ENCODE results near the gene KRTAP2-1.
"Not testable (repeated sequence)": the region's sequence is repeated elsewhere in the genome, so short reads cannot be mapped to it uniquely, and the experiment has no call there.

KRTAP2-1 gene

DNA sequence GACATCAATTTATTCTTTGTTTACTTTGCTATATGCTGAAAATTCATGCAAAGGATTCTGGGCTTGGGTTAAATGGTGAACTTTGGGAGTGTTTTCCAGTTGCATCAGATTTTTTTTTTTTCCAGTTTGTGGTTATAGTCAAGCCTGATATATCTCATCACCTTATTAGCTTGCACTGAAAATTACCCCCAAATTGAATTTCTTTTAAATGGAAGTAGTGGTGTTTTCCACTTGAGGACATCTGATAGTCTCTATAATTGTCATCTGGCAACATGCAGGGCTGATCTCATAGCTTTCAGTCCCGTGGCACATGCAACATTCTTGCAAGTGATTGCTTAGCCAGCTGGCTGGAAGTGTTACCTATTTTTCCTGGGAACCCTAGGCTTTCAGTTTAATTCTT is 33.5 kb downstream of the KRTAP2-1 start:
- FAIRE-seq (no peak), DNase-seq (ENCODE audit: low spot score) (no peak)

DNA sequence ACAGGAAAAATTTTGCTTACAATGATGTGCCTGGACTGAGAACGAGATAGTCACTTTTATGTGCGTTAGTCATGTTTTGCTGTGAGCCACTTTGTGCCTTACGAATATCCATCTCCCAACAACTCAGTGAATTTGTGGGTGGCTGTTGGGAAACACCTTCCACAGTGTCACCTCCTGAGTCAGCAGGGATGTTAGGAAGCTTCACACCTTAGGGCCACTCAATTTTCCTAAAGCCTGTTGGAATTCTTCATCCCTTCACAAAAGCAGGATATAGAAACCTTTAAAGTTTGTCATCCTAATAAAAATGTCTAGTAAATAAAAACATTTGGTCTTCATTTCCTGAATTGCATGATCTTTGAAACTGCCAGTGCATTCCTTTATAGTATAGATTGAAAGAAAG is 33.9 kb downstream of the KRTAP2-1 start:
- FAIRE-seq (no peak), DNase-seq (ENCODE audit: low spot score) (no peak)

DNA sequence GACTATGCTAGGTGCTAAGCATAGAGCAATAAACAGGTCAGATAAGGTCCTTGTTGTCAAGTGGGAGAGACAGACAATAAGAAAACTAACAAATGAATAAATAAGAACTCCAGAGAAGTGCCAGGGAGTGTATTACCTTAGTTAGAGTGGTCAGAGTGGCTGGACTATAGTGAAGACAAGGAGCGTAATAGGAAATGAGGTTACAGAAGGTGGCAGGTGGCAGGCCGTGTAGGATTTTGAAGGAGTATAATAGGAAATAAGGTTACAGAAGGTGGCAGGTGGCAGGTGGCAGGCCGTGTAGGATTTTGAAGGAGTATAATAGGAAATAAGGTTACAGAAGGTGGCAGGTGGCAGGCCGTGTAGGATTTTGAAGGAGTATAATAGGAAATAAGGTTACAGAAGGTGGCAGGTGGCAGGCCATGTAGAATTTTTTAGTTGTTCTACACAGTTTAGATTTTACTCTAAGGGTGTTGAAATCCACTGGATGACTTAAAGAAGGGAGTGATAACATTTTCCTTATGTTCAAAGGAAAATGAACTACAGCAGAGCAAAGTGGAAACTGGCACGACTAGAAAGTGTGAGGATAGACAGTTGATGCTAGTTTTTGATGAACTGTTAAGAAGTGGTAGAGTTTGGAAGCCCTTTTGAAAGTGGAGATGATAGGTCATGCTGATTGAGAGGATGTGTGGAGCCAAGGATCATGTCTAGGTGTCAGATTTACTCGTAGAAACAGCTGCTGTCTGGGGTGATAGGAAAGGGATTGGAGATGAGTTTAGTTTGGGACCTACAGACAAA is 34.6 kb downstream of the KRTAP2-1 start:
- FAIRE-seq (no peak), DNase-seq (ENCODE audit: low spot score) (no peak)

DNA sequence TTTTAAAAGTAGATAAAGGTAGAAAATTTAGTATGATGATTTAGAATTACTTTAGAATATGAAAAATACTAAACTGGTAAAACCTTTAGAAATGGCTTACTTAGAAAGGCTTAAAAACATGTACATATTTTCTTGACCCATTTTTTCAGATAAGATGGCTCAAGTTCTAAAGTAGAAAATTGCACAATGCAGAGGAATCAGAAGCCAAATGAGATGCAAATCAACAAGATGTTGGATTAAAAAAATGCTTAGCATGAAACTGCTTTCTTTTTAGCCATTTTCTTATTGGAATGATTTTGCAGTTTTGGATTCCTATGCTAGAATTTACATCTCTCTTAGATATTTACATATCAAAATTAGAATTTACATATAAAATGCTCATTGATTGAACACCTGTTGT is 36.7 kb downstream of the KRTAP2-1 start:
- FAIRE-seq: no peak

DNA sequence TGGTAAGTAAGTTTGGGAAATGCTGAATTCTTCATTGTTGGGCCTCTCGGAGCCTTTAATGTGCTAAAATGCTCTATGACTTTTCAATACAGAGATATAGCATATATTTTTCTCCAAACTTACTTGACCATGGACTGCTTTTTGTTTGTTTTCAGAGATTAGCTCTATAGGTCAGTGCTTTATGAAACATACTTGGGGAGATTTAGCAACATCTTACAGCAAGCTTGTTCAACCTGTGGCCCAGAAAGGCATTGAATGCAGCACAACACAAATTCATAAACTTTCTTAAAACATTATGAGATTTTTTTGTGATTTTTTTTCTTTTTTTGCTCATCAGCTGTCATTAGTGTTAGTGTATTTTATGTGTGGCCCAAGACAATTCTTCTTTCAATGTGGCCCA is 37.2 kb downstream of the KRTAP2-1 start:
- no peak for FAIRE-seq
- no peak for DNase-seq (ENCODE audit: low spot score)

More for the DNA sequence above, 36.7 kb downstream of the KRTAP2-1 start:
- DNase-seq (ENCODE audit: low spot score): no peak

DNA sequence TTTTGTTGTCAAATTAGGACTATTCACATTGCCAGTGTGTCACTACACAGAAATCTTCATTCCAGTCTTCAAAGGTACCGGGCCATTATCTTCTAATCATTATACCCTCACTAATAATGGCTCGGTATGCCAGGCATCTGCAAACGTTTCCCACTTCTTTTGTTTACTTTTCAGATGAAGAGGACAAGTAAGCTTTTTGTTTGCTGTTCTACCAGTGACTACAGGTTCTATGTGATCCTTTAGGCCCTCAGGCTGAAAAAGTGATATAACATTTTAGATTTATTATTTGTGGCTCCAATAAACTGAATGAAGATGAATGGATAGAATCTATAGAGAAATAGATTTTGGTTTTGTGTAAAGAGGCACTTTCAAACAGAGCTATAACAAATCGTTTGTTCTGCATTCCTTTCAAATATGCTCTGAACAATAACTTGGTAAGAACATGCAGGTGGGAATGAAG is 37.8 kb downstream of the KRTAP2-1 start:
- FAIRE-seq: no peak

DNA sequence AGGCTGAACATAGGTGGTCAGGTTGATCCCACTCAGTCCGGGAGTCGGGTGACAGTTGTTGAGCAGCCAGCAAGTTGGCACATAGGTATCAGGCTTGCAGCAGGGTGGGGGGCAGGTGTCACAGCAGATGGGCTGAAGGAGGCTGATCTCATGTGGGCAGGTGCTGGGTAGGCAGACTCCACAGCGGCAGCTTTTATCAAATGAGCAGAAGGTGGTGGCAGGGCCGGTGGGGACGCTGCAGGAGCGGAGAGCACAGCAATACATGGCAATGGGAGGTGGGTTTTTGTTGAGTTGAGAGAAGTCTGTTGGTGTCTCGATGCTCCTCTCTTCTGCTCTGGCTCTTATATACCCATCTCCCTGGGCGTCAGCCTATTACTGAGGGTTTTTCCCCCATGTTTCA is 38.3 kb downstream of the KRTAP2-1 start, which contains the start of gene KRTAP3-1:
KRTAP3-1 (minus strand) TSS at position 318 of the 400 bp plus-strand sequence; CDS start at position 264, 54 bp downstream.
- no peak for FAIRE-seq
- no peak for DNase-seq (ENCODE audit: low spot score)

More for the DNA sequence above, 37.8 kb downstream of the KRTAP2-1 start:
- no peak for DNase-seq (ENCODE audit: low spot score)

DNA sequence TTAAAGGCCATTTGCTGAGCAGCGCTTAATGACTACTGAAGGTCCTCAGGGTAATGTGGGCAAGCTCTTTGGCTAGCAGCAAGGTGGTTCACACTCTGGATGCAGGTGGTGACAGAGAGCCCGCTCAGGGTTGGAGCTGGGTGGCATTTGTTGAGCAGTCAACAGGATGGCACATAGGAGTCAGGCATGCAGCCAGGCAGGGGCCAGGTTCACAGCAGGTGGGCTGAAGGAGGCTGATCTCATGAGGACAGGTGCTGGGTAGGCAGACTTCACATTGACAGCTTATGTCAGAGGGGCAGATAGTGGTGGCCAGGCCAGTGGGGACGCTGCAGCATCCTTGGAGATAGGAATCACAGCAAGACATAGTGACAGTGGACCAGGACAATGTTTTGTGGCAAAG is 42.7 kb downstream of the KRTAP2-1 start:
- FAIRE-seq (no peak), DNase-seq (ENCODE audit: low spot score) (no peak)

DNA sequence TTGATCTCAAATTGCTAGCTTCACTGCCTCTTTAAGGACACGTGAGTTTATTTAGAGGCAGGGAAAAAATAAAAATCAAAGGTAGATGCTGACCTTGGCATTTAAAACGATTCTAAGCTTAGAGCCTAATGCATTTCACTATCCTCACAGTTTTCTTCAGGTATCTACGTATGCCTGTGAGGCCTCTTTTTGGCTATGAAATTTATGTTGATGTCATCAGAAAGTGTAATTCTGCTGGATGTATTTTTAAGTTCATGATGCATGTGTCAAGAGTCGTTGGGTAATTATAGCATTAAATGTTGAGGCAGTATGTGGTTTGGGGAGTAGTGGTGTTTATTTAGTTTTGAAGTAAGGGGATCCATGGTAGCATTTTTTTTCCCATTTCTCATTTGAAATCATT is 43.2 kb downstream of the KRTAP2-1 start:
- no peak for FAIRE-seq

DNA sequence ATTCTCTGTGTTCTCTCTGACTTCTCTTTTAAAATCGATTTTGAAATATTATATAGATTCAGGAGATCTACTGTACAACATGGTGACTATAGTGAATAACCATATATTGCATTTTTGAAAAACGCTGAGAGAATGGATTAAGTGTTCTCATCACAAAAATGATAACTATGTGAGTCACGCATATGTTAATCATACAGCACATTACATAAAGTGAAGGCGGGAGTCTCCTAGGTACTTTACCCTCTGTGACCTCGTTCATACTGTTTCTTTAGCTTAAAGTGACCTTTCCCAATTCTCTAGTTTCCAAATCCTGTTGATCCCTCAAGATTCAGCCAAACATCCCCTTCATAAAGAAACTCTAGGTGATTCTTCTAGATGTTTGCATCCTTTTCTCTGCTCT is 44.3 kb downstream of the KRTAP2-1 start:
- DNase-seq (ENCODE audit: low spot score): no peak
- no peak for FAIRE-seq

More for the DNA sequence above, 43.2 kb downstream of the KRTAP2-1 start:
- no peak for DNase-seq (ENCODE audit: low spot score)

DNA sequence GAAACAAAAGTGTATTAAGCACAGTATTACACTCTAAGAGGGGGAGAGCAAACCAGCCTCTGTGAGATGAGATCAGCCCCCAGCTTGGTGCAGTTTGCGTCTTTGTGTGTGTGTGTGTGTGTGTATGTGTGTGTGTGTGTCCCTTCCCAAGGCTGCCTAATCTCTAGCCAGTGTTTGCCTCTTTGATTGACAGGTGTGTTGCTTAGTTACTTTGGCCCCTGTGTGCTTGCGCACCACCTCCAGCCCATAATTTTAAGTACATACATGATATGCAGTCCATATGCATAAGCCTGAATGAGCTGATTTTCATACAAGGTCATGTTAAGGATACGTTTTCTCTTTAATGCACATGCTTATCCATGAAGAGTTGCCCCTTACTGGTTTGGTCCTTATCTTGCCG is 45.3 kb downstream of the KRTAP2-1 start:
- FAIRE-seq (no peak), DNase-seq (ENCODE audit: low spot score) (no peak)

DNA sequence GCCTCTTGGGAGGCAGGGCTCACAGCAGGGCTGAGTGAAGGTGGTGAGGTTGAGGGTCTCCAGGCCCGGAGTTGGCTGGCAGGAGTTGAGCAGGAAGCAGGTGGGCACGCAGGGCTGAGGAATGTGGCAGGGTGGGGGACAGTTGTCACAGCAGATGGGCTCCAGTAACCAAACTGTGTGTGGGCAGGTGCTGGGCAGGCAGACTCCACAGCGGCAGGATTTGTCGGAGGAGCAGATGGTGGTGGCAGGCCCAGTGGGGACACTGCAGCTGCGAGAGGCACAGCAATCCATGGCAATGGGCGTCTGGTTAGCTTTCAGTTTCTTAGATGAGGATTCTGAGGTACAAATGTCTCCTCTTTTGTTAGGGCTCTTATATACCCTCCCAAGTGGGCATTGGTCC is 47.6 kb downstream of the KRTAP2-1 start, which contains the start of gene KRTAP3-2:
KRTAP3-2 (minus strand) TSS at position 344 of the 400 bp plus-strand sequence; CDS start at position 291, 53 bp downstream.
- DNase-seq (ENCODE audit: low spot score): not testable (repeated sequence)
- FAIRE-seq: peak; percentile 96

DNA sequence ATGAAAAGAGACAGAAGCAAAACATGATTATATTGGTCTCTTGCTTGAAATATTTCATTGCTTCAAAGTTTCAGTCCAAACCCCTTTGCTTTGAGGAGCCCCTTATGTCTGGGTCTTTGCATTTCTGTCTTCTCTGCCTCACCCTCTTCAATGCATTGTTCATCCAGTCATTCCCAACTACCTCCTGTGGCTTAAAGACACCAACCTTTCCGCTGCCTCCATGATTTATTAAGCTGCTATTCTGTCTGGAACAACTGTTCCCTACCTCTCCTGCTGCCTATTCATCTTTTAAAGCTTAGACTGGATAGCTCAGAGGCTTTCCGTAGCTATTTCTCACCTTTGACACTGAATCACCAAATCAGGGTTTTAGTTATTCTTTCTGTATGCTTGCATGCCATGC is 49.8 kb downstream of the KRTAP2-1 start:
- FAIRE-seq: no peak

DNA sequence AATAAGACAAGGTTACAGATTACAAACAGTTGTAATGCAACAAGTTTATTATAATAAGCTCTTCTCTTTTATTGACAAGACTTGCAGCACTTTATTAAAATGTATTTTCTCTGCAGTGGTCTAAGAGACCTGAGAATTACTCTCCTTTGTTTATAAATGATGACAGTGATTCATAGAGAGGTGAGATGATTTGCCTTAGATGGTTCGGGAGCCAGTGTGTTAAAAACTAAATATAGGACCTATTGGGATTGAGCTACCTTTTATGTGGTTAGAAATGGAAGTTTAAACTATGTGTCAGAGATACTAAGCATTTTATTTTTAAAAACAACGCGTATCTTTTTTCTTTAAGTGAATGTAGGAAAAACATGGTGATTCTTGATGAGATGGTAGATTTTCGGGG is 50.3 kb downstream of the KRTAP2-1 start:
- DNase-seq (ENCODE audit: low spot score): no peak
- FAIRE-seq: no peak

More for the DNA sequence above, 49.8 kb downstream of the KRTAP2-1 start:
- no peak for DNase-seq (ENCODE audit: low spot score)
